DMS114 treated with DMSO at 0.1 percent for 48 hours (cell line): ENCODE measurements around the gene MDFIC.

Experiments
- DNase-seq: peaks from one replicate; lab custom pipeline; 2025; ENCODE audit not compliant: unreplicated experiment; lab: John Stamatoyannopoulos, UW

The MDFIC gene

DNA sequence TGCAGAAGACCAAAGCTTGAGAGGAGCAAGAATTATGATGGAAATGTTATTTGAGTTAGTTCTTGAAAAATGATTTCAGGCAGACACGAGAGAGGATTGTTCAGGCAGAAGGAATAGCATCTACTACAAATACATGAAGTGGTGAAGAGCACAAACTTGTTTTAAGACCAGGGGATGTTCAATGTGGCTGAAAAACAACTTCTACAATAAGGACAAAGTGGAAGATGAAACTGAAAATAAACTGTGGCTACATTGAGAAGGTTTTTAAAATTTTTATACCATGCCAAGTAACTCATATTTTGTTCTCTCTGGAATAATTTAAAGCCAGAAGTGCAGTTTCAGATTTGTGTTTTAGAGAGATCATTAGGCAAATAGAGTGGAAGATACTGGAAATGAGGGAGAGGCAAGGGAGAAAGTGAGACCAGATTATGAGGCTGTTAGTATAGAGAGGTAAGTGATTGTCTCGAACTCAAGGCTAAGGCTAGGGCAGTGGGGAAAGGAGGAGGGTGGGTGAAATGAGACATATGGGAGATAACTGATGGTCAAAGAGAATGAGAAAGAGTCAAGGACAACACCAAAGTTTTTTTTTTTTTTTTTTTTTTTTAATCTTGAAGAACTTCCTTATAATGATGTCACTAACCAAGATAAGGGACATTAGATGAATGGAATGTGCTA is 115.4 kb downstream of the MDFIC start:
- DNase-seq: no peak

DNA sequence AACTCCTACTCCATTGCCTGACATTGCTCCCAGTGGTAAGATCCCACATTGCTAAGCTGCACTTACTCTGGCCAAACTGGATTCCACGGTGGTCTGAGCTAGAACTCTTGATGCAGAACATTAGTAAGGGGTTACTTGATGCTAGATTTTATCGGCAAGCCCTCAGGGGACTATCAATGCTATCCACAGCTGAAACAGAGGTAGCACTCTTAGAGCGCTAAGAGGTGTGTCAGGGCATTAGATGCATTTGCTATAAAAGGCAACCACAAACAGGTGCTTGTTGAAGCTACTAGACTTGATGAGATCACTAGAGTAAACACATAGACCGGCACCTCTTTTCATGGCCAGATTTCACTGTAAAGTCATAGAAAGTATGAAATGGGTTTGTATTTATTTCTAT is 116.3 kb downstream of the MDFIC start:
- DNase-seq: no peak

DNA sequence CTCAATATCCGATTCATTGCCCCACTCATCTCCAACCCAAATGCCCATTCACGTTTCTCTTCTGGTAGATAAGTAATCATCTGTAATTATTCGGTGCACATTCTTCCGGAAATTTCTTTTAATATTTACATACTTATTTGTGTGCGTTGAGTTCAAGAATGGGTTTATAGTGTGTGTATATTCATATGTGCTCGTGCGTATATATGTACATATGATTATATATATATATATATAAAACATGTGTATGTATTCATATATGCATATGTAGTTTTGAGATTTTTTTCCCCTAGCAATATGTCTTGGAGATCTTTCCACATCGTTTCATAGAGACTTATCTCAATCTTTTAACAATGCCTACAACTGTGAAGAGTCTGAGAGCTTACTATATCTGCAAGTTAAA is 118.2 kb downstream of the MDFIC start:
- no peak for DNase-seq

DNA sequence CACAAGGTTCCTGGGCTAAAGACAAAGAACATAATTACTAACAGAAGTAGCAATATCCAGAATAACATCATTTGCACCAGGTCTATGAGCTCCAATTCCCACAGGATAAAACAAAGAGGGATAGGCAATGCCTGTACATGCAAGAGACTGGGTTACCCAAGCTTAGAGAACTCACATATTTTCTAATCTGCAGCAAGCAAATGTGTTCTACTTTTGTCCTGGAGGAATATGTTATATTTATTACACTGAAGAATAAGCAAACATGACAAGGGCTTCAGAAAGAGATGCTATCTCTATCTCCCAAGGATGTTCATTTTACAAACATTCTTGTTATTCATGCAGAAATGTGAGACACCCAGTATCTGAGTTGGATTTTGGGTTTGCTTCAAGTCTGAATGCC is 118.6 kb downstream of the MDFIC start:
- DNase-seq: no peak

DNA sequence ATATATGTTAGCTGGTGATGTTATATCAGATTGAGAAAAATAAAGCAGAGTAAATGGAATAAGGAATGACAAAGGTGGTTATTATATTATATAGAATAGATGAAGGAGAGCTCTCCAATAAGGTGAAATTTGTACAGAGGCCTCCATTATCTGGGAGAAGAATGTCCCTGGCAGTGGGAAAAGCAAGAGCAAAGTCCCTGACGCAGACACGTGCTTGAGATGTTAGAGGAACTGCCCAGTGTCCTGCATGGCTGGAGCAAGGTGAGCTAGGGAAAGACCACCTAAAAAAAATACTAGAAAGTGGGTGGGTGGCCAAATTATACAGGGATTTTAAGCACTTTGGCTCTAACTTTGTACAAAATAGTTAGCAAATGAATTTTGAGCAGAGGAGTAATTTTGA is 120.7 kb downstream of the MDFIC start:
- no peak for DNase-seq

DNA sequence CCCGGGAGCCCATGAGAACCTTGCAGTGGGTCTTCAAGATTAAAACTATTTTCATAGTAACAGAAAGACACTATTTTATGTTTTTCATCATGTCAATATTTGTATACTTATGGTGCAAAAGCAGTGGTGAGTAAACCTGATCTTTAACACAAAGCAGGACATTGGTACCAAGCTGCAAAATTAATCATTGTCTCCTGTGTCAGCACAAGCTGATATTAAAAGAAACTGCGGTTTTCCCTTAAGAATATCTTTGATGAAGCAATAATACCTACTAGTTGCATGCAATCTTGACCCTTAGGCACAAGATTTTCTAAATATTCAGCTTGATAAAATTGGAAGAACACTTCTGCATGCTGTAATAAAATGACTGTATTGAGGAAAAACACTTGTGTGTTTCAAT is 121.7 kb downstream of the MDFIC start:
- no peak for DNase-seq

DNA sequence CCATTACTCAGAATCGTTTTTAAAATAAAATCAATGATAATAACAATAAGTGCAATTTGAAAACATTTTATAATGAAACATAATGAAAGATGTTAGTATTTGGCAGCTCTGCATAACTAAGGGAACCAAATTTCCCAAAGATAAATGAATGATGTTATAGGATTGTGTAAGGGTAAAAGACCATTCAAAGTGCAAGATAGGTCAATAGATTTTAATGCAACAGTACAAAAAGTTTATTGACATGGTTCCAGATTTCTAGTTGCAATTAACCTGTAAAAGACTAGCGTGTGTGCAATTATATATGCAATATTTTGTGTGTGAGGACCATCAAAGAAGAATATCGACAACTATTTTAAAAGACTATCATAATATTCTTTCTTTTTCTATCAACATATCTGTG is 122.3 kb downstream of the MDFIC start:
- no peak for DNase-seq

DNA sequence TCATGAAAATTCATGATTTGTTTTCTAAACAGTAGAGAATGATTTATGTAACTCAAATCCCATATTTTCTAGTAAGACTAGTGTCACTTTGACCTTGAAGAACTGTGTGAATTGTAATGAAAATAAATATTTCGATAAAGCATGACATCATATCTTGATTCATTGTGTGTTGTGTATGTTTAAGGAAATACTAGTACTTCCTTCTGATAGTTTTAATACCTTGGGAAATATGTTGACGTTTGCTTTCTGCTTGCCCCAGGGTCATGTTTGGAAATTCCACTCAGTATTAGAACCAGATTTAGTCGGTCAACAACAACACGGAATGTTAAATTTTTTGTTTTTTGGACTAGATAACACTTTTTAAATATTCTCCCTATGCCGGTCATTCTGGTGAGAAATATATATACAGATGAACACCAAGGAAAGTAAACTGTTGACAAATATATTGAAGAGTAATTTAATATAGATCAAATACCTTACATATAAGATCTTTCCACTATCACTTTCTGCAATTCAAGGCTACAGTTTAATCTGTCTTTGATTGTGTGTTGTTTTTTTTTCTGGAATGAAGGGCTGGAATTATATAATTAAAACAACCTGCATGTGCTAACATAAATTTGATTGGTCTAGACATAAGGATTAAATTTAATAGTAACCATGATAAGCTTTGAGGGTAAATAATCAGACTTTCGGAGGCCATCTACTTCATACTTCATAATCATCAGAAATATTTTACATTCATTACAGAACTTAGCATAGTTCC is 126.2 kb downstream of the MDFIC start:
- no peak for DNase-seq

DNA sequence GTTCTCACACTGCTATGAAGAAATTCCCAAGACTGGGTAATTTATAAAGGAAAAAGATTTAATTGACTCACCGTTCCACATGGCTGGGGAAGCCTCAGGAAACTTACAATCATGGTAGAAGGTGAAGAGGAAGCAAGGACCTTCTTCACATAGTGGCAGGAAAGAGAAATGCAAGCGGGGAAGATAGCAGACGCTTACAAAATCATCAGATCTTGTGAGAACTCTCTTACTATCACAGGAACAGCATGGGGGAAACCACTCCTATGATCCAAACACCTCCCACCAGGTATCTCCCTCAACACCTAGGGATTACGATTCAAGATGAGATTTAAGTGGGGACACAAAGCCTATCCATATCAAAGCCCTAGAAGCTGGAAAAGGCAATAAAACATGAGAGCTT is 130.8 kb downstream of the MDFIC start:
- no peak for DNase-seq

DNA sequence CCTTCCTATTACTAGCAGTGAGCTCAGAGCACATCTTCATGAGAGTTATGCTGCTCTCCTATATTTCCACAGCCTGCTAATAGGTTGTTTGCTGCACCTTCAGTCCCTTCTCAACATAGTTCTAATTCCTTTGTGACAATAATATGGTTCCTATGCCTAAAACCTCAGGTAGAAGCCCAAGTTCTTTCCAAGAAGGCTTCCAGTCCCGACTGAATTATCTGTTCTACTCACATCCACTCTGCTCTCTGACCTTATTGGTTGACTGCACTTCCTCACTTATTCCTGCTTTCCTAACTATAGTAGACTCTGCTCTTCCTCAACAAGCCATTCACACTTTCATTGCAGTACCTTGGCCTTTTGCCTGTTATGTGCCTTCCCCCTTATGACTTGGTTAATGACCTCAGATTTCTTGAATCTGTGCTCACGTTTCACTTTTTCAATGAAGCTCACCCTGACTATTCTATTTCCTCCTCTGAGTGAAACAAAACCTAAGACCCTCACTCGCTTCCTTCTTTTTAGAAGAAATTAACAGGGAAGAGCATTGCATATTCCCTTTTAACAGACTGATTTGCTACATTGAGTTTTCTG is 132.7 kb downstream of the MDFIC start:
- DNase-seq: no peak

DNA sequence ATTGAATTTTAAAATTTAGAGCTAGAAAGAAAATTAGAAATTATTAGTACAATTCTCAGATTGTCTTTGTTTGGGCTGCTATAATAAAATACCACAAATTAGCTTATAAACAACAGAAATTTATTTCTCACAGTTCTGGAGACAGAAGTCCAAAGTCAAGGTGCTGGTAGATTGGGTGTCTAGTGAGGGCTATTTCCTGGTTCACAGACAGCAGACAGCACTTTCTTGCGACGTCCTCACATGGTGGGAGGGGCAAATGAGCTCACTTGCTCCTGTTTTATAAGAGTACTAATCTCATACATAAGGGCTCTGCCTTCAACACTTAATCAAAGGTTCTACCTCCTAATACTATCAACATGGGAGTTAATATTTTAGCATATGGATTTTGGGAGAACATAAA is 134.1 kb downstream of the MDFIC start:
- no peak for DNase-seq

DNA sequence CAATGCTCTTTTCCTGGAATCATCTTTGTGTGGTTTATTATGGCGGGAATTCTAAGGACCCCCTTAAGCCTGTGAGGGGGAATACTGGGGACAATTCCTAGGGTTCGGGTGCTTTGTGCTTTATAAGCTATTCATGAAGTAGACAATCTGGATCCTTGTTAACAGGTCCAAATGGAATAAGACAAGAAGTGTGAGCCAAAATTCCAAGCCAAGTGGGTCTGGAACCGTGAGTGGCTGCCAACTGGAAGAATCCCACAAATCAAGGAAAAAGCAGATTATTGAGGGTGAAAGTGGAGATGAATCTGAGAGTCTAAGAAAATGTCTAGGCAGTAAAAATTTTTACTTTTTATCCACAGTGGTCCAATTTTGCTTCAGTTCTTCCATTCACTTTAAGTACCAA is 136.8 kb downstream of the MDFIC start:
- no peak for DNase-seq

DNA sequence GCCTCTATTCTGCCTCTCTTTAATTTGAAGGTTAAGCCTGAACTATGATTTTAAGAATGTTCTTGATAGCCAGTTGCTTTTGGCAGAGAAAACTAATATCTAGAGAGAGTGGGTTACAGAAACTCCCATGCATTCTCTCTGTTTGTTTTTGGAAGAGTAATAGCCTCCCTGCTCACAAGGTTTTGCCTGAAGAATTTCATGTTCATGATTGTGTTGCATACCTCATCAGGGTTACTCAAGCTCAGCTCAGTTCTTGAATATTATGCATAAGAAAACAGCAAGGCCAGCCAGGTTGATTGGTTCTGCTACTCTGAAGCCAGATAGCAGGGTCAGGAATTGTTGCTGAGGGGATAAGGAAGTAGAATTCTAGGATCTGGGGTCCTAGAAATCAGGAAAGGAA is 137.4 kb downstream of the MDFIC start:
- DNase-seq: no peak

DNA sequence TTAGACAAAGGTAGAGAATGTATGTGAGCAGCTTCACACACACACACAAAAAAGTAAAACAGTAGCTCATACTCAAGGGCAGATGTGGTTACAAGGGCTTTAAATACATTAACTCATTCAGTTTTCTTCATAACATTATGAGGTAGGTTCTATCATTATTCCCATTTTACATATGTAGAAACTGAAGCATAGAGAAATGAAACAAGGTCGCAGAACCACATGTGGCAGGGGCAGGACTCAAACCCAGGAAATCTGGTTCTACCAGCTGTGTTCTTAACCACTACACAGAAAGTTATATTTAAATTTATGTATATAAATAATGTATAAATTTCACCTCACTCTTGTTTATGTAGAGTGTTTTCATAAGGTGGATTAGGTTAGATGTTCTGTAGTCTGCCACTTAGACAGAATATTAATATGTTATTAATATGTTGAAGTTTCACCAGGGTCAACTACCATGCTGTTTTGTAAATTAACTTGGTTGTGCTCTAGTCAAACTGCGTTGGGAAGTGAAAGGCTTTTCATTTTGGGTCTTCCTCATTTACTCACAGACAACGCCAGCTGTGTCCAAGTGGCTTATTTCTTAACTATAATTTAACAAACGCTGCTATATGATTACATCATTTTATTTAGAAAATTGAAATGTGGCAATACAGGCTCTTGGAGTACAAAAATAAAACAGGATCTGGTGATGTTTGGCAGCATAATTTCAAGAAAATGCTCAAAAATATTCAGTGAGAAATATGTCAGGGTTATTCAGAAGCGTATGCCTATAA is 138.4 kb downstream of the MDFIC start:
- DNase-seq: no peak

DNA sequence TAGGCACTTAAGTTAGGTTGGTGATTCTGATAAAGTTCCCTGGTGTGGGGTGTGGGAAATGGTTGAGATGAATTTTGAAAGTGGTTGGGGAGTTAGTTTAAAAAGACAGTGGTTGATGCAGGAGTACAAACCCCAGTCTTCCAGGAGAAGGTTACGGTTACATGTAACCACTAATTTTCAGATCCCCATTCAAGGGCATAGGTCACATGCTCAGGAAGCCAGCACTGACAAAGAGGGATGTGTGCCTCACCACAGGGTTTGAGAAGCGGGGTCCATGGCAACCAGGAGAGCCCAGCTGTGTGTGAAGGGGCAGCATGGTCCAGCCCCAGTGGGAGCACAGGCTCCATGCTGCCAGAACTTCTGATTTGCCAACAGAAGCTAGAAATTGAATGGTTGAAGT is 144.2 kb downstream of the MDFIC start:
- DNase-seq: no peak

DNA sequence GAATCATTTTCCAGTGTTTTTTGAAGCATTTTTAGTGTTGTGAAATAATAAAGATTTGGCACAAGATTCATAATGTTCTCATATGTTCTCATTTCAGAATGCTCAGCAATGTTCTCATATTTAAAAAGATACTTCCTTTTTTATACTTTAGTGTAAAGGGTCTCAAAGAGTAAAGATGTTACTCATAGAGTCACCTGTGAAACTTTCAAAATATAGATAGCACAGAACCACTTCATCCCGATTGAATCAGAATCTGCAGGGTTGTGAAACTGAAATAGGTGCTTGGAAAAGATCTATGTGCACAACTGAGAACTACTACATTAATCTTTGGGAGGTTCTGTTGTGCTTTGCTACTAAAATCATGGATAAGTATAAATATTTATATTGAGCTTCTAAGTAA is 144.7 kb downstream of the MDFIC start:
- DNase-seq: no peak

DNA sequence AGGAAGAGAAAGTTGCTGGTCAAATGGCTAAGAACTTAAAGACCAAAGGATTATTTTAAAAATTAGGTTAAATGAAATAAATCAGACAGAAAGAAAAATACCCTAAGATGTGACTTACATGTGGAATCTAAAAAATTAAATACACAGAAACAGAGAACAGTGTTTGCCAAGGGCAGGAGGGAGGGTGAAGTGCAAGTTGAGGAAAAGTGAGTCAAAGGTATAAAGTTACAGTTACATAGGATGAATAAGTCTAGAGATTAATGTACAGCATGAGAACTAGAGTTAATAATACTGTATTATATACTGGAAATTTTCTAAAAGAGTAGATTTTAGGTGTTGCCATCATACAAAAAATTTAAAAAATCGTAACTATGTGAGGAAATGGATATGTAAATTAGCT is 146.3 kb downstream of the MDFIC start:
- no peak for DNase-seq
